Natural killer cell (primary cell): ENCODE results near the gene EPHB1. TPM values are rescaled to one million over a fixed set of nuclear protein-coding genes. Genes with fewer than 3 reads are reported as not detected.

Source experiments
- ATAC-seq, 3 donors: fragments of 150-1000 bp in 2 of 3; fragments of 200-7000 bp in 1 of 3; cut with Tn5 transposase; 1 replicate in 1 of 3; 2 replicates in 2 of 3; pipeline ENCODE4 v1.10.0; 2021; ENCODE audit warnings: mild to moderate bottlenecking in 2 of 3, moderate library complexity in 2 of 3
- DNase-seq, 2 donors: peaks; one replicate each; pipeline versions ENCODE4 v3.0.0 to v3.0.0-alpha.2; 2013 to 2021; ENCODE audit warnings: mixed read lengths in 1 of 2
- H3K27ac ChIP-seq: one replicate; pipeline ENCODE4 v1.5.1; 2013; ENCODE audit warnings: mild to moderate bottlenecking, low read length
- H3K27me3 ChIP-seq: one replicate; pipeline ENCODE4 v1.6.1; 2013; ENCODE audit warnings: low read length; ENCODE audit not compliant: control insufficient read depth, insufficient read depth
- H3K36me3 ChIP-seq: one replicate; pipeline ENCODE4 v1.6.1; 2013; ENCODE audit warnings: low read length; ENCODE audit not compliant: control insufficient read depth, insufficient read depth
- H3K4me1 ChIP-seq: one replicate; pipeline ENCODE4 v1.6.1; 2013; ENCODE audit warnings: low read length; ENCODE audit not compliant: control insufficient read depth, insufficient read depth
- H3K4me3 ChIP-seq: one replicate; pipeline ENCODE4 v1.5.1; 2013; ENCODE audit warnings: low read length
- H3K9me3 ChIP-seq: one replicate; pipeline ENCODE4 v1.6.1; 2013; ENCODE audit warnings: low read length; ENCODE audit not compliant: control insufficient read depth, insufficient read depth
- H3K27ac Mint-ChIP-seq, 2 donors: one replicate each; pipeline ENCODE4 v1.8.0; 2022; ENCODE audit warnings: mild to moderate bottlenecking in 2 of 2, mixed read lengths in 2 of 2, moderate library complexity in 1 of 2
- H3K27me3 Mint-ChIP-seq, 2 donors: one replicate each; pipeline ENCODE4 v1.8.0; 2022; ENCODE audit warnings: low read depth in 2 of 2, mixed read lengths in 2 of 2
- H3K36me3 Mint-ChIP-seq: one replicate; pipeline ENCODE4 v1.8.0; 2022; ENCODE audit warnings: mixed read lengths
- H3K4me1 Mint-ChIP-seq, 2 donors: one replicate each; pipeline ENCODE4 v1.8.0; 2022; ENCODE audit warnings: mixed read lengths in 2 of 2
- H3K4me3 Mint-ChIP-seq: one replicate; pipeline ENCODE4 v1.8.0; 2022; ENCODE audit warnings: mild to moderate bottlenecking, moderate library complexity, mixed read lengths
- H3K9me3 Mint-ChIP-seq, 2 donors: one replicate each; pipeline ENCODE4 v1.8.0; 2022; ENCODE audit warnings: mixed read lengths in 2 of 2
- WGBS: methylation state at CpG from one replicate; pipeline ENCODE4 v1.1.7; 2013; ENCODE audit warnings: missing lambda C conversion rate; ENCODE audit not compliant: insufficient coverage; 5-methylcytosine and 5-hydroxymethylcytosine counted together
- intact Hi-C: fragments of 100-400 bp; cut with micrococcal nuclease; formaldehyde crosslinking; loops from one replicate; pipeline ENCODE4 v1.14.2; 2022
- total RNA-seq, 4 donors: library from RNA; stranded (reverse); fragments of 120-200 nt in 1 of 4; gene quantifications; one replicate each; pipeline versions ENCODE4 v1.2.3 to v1.2.4, GENCODE V29; 2013 to 2022
- TF ChIP-seq, protein P1 (sequence below): fragments of 200-600 bp; IDR thresholded peaks from one replicate; pipeline ENCODE4 v1.8.0; 2022; ENCODE audit warnings: antibody characterized with exemption

The EPHB1 gene
- total RNA-seq, 3 donors from 2014 or later (not counting 1 experiment from before 2014, with no cell fraction given) = 0.60 TPM; not detected in 2

DNA sequence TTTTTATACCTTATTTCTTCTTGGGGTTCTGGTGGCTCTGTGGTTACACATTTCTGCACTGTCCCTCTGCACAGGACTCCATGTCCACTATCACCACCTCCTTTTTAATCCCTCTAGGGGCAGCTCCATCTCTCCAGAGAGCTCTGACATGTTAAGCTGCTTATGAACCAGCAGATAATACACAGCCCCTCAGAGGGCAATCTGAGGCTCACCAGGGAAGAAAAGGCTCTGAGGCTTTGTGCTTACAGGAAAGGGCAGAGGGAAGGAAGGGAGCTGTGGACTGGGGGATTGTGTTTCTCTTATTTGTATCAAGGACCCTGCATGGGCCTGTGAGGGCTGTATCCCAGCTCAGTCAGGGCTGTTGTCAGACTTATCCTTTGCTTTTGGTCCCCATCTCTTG, 164.5 kb downstream of the EPHB1 start:
- H3K27me3 ChIP-seq = no peaks in the 10 kb centered on the region
- intact Hi-C loops = no loop called here
- no peak overlapping the region for H3K4me3 ChIP-seq
- no peaks in the 10 kb centered on the region for H3K9me3 ChIP-seq
- Mint-ChIP-seq H3K27ac (no peak overlapping the region), H3K27me3 (peaks cover 0 to 7% of the 10 kb centered on the region in 2 donors), H3K36me3 (no peaks in the 10 kb centered on the region), H3K9me3 (no peaks in the 10 kb centered on the region), H3K4me1 (no peaks in the 10 kb centered on the region), H3K4me3 (no peak overlapping the region)
- H3K36me3 ChIP-seq = no peaks in the 10 kb centered on the region
- no peaks in the 10 kb centered on the region for H3K4me1 ChIP-seq
- ATAC-seq (no peak), DNase-seq (no peak)
- TF ChIP-seq, protein P1, sequence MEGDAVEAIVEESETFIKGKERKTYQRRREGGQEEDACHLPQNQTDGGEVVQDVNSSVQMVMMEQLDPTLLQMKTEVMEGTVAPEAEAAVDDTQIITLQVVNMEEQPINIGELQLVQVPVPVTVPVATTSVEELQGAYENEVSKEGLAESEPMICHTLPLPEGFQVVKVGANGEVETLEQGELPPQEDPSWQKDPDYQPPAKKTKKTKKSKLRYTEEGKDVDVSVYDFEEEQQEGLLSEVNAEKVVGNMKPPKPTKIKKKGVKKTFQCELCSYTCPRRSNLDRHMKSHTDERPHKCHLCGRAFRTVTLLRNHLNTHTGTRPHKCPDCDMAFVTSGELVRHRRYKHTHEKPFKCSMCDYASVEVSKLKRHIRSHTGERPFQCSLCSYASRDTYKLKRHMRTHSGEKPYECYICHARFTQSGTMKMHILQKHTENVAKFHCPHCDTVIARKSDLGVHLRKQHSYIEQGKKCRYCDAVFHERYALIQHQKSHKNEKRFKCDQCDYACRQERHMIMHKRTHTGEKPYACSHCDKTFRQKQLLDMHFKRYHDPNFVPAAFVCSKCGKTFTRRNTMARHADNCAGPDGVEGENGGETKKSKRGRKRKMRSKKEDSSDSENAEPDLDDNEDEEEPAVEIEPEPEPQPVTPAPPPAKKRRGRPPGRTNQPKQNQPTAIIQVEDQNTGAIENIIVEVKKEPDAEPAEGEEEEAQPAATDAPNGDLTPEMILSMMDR = no peak
- no peak overlapping the region for H3K27ac ChIP-seq

GRCh38 chr3:134964226-134964625, 169.2 kb downstream of the EPHB1 start:
- Mint-ChIP-seq H3K4me1 (no peaks in the 10 kb centered on the region), H3K27ac (no peak overlapping the region), H3K27me3 (peaks cover 0 to 8% of the 10 kb centered on the region in 2 donors), H3K4me3 (no peak overlapping the region), H3K9me3 (no peaks in the 10 kb centered on the region), H3K36me3 (no peaks in the 10 kb centered on the region)
- Histone ChIP-seq H3K36me3 (no peaks in the 10 kb centered on the region), H3K4me3 (no peak overlapping the region), H3K27ac (no peak overlapping the region), H3K27me3 (no peaks in the 10 kb centered on the region), H3K4me1 (no peaks in the 10 kb centered on the region), H3K9me3 (no peaks in the 10 kb centered on the region)
- 79% methylated on average over 5 of the region's 5 CpGs for WGBS
- ATAC-seq (no peak), DNase-seq (no peak)
- intact Hi-C loops = no loop called here
- TF ChIP-seq, protein P1 = no peak

DNA sequence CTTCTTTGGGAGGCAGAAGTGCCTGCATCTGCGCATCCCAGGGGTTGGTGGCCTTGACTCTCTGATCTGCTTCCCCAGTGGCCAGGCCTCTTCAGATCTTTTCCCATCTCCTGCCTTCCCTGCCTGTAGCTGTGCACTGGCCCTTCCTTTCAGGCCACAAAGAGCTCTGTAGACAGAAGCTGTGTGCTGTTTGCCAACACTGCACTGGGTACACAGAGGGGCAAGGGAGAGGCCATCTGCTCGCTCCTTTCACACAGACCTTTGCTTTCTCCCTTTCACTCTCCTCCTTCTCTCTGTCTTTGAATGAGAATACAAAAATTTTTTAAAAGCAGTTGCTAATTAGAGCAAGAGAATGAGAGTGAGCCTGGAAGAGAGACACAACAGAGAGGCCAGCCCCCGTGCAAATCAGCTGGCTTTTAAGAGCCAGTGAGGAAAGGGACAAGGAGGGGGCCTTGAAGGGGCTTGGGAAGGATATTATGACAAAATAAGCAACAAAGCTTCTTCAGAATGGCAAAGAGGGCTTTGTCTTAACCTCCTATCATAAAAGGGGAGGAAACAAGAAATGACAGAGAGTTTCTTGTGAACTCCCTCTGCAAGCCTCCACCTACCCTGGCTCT, 170.9 kb downstream of the EPHB1 start:
- H3K4me1 ChIP-seq = no peaks in the 10 kb centered on the region
- H3K4me3 ChIP-seq = no peak overlapping the region
- Mint-ChIP-seq H3K4me1 (no peaks in the 10 kb centered on the region), H3K27me3 (peaks cover 0 to 8% of the 10 kb centered on the region in 2 donors), H3K36me3 (no peaks in the 10 kb centered on the region), H3K9me3 (no peaks in the 10 kb centered on the region), H3K4me3 (no peak overlapping the region), H3K27ac (no peak overlapping the region)
- 78% methylated on average over 2 of the region's 3 CpGs for WGBS
- TF ChIP-seq, protein P1 = no peak
- no peaks in the 10 kb centered on the region for H3K27me3 ChIP-seq
- no peak overlapping the region for H3K27ac ChIP-seq
- intact Hi-C loops = no loop called here
- H3K9me3 ChIP-seq = no peaks in the 10 kb centered on the region
- no peak for DNase-seq
- ATAC-seq = no peak
- no peaks in the 10 kb centered on the region for H3K36me3 ChIP-seq

GRCh38 chr3:134970895-134971294, 175.8 kb downstream of the EPHB1 start:
- H3K4me3 Mint-ChIP-seq = no peak overlapping the region
- H3K4me1 Mint-ChIP-seq = no peaks in the 10 kb centered on the region
- TF ChIP-seq, protein P1 = no peak
- peaks cover 0 to under 1% of the 10 kb centered on the region in 2 donors for H3K27me3 Mint-ChIP-seq
- intact Hi-C loops = no loop called here
- no peaks in the 10 kb centered on the region for H3K36me3 Mint-ChIP-seq
- no peaks in the 10 kb centered on the region for H3K36me3 ChIP-seq
- DNase-seq (no peak), ATAC-seq (no peak)
- WGBS = 76% methylated on average over 1 of the region's 2 CpGs
- H3K4me1 ChIP-seq = no peaks in the 10 kb centered on the region
- no peaks in the 10 kb centered on the region for H3K27me3 ChIP-seq
- H3K9me3 ChIP-seq = no peaks in the 10 kb centered on the region
- H3K9me3 Mint-ChIP-seq = no peaks in the 10 kb centered on the region
- H3K4me3 ChIP-seq = no peak overlapping the region
- H3K27ac Mint-ChIP-seq = no peak overlapping the region
- H3K27ac ChIP-seq = no peak overlapping the region
